HG03432 (cell line): Measurements from ENCODE around the gene HOXA9.
A peak's percentile ranks its signal among the peaks of the same experiment; 100 is the strongest.

Experiments used
- ATAC-seq: cut with Tn5 transposase; IDR thresholded peaks from one replicate; pipeline ENCODE4 v1.9.1; 2021; ENCODE audit warnings: mild to moderate bottlenecking, moderate library complexity; ENCODE audit not compliant: unreplicated experiment

HOXA9 gene

GRCh38 chr7:27165089-27165995, at the start of gene HOXA9:
TSS of gene HOXA9 (minus strand) at chr7:27165537. CDS start at chr7:27165457, 80 bp downstream.
- ATAC-seq, result no peak

DNA sequence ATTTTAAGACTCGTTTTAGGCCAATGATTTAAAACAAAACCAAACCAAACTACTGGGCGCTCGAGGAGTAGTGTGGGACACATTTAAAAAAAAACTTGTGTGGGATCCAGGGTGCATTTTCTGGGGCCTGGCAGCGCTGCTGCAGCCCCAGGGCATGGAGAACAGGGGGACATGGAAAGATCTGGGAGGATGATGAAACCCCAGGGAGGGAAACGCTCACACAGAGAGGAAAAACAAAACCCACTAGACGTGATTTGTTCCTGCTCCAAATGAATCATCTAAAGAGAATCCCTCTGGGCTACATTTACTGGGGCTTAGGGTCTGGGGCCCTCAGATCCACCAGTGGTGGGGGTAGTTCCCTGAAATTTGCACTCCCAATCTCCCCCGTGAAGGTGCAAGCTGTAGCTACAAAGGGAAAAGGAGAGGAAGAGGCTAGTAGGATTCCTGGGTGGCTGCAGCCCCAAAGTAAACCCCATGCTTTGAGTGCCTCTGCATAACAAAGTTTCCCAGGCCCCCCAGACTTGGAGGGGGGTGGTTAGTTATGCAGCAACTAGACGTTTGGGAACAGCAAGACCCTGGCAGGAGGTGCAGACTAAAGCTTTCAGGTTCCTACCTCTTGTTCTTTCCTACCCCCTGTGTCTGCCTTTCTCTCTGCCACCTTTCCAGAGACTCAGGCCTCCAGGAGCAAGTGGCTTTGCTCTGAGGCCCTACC, 49.1 kb upstream of the HOXA9 start:
- no peak for ATAC-seq

DNA sequence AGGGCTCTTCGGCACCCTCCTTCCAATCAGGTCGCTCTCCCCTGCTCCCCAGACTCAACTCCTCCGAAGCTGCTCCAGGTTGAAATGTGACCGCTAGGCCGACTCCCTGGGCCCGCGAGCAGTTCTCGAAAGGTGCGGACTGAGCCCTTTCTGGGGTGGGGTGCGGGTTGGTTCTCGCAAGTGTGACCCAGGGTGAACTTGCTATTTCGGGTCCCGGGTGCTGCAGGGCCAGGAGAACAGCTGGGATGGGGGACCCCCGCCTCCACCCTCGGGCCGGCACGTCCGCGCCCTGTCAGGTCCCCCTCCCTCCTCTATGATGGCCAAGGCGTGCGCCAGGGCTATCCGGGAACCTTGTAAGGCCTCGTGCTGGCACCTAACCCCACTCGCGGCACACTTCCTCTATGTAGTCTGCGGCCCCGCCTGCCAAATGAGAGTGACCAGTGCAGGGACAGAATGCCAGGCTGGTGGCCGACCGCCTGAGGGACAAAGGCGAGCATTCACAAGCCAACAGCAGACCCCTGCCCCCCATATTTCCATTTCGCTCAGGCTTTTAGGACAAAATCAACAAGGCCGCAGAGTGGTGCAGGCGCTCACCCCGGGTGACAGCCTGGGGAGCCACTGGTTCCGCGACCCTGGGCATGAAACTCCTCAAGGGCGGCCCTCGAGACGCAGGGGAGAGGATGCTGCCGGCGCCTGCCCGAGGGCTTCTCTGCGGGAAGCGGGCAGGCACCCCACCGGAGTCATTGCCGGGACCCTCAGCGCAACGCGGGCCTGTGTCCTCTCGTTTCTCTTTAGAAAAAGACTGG, 48.3 kb upstream of the HOXA9 start:
- ATAC-seq, result no peak

DNA sequence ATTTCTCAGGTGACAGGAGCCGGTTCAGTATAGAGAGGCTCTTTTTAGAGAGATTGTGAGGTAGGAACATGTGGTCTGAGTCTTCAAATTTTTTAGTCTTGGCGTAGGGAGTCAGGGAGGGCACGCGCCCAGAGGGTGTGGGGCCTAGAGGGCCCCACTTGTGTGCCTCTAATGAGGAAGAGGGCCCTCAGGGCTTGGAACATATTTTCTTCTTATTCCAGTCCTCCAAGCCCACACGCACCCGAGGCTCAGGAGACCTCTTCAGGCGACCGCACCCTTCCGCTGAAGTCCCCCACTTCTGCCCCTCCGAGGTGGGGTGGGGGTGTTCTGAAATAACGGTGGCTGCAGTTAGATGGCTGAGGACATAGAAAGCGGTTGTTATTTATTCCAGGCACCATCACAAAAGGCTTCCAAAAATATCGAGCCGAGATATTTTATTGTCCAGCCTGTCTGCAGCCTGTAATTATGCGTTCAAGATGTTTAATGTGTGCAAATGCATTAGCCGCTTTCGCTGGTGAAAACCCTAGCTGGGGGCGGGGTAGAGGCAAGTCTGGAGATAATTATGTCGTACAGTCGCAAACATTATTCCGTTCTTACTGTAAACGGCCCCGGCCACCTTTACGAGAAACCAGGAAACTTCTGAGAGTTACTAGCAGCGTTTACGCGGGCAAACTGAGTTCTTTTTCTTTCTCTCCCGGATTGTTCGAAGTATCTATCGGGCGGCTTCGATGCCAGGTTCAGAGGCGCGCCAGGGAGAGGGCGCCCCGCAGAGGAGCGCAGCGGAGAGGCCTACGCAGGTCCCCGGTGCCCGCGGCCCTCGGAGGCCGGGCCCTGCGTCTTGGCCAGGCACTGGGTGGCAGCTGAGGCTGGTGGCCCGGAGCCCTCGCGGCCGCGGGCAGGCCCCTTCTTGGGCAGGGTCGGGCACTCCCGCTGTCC, 47.4 kb upstream of the HOXA9 start:
- no peak for ATAC-seq

GRCh38 chr7:27211764-27212204, 46.4 kb upstream of the HOXA9 start:
- ATAC-seq, result no peak

GRCh38 chr7:27211084-27211446, 45.7 kb upstream of the HOXA9 start:
- ATAC-seq, result no peak

- ATAC-seq, result peak; percentile 76
Measured at GRCh38 chr7:27210441-27211083, 45.2 kb upstream of the HOXA9 start.

DNA sequence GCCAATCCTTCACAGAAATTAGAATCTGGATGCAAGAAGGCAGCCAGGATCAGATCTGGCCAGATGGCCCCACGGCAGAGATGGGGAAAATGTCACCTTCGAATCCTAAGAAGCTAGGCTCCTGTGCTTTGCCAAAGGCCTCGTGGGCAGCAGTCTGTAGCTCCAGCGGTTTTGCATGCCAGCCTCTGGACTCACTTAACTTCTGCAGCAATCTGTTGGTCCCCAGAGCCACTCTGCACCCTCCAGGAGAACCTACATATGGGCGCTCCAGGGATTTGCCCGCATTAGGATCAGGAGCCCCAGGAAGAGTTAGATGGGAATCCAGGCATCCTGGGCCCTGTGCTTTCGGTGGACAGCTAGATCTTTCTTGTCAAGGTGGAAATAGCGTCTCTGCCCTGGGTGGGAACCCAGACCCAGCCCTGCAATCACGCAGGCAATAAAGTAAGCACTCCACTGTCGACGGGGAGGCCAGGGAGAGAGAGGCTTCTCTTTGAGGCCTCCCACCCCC, 44.6 kb upstream of the HOXA9 start:
- ATAC-seq, result no peak

- no peak for ATAC-seq
Measured at GRCh38 chr7:27208998-27209397, 43.7 kb upstream of the HOXA9 start.

GRCh38 chr7:27207348-27207985, 42.1 kb upstream of the HOXA9 start:
- no peak for ATAC-seq

GRCh38 chr7:27205325-27206280, 40.3 kb upstream of the HOXA9 start:
- no peak for ATAC-seq

DNA sequence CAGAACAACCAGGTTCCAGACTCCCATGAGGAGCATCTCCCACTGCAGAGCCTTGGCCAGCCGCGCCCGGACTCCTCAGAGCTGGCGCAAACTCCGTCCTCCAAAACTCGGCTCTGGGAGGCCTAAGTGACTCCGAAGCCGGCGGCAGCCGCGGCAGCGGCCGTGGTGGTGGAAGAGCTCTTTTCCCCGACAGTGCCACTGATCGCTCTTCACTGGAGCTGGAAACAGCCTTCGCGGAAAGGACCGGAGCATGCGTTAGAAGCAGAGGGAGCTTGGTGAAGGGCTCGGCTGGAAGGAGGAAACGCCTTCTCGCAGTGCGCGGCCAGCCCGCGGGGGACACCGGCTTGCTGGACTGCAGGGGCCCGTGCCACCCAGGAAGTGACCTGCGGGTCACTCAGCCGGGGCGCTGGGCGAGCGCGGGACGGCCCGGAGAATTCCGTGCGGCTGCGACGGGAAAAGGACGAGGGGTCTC, 39.5 kb upstream of the HOXA9 start:
- no peak for ATAC-seq

GRCh38 chr7:27203964-27204594, 38.7 kb upstream of the HOXA9 start:
- ATAC-seq, result no peak

- ATAC-seq, result no peak
Measured at GRCh38 chr7:27203365-27203953, 38.1 kb upstream of the HOXA9 start.

DNA sequence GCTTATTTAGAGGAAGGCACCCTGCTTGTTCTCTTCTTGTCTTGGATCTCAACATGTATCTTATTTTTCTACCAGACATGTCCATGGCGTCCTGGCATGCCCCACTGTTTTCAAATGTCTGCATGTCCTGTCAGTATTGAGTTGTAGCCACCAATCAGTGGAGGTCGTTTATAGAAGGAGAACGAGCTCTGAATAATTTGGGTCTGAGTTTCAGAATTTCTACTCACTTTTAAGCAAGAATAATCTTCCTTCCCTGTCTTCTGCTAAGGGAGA, 37.5 kb upstream of the HOXA9 start:
- ATAC-seq, result no peak

DNA sequence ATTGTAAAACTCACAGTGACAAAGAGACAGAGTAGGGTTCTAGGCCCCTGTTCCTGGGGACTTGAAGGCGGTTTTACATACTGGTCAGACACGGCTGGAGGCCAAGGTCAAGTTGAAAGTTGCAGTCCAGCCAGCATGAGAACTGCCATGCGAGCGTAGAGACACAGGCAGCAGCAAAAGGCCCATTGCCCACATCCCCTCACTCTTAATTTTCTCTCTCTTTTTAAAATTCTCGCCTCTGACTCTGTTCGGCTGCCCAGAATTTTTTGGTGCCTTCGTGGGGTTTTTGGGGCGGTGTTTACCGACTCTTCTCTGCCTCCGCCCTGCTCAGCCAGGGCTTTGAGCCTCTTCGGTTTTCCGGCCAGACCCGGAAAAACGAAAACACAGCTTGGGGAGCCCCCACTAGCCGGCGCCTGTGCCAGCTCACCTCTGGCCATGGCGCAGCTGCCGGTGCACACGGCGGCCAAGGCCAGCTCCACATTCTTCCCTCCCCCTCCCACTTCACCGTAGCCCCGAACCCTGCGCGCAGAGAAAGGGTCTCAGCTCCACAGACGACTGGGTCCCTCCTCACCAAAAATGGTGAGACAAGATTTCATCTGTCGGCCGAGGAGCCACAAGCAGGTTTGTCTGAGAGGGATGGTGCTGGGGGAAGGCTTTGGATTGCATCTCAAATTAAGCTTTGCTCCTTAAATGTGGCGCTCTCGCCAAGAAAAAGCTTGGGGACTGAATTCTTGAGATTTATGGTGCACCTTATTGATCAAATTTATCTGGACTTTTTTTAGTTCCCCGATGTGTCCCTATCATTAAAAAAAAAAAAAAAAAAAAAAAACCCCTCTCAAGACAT, 36.9 kb upstream of the HOXA9 start:
- ATAC-seq, result no peak
